IPS DF 6.9 (cell line): ENCODE results near the gene PID1.

Source experiments
- DNase-seq: peaks from one replicate; pipeline ENCODE4 v3.0.0-alpha.2; 2013; ENCODE audit warnings: low read depth, low spot score
- H3K27ac ChIP-seq: one replicate; pipeline ENCODE4 v1.5.1; 2013; ENCODE audit warnings: low read length, control low read depth
- H3K27me3 ChIP-seq: 2 replicates; pipeline ENCODE4 v1.6.1; 2013; ENCODE audit warnings: mild to moderate bottlenecking, low read length; ENCODE audit not compliant: control insufficient read depth, insufficient read depth
- H3K36me3 ChIP-seq: 2 replicates; pipeline ENCODE4 v1.6.1; 2013; ENCODE audit warnings: low read length; ENCODE audit not compliant: control insufficient read depth, insufficient read depth
- H3K4me1 ChIP-seq: 2 replicates; pipeline ENCODE4 v1.6.1; 2013; ENCODE audit warnings: low read length; ENCODE audit not compliant: control insufficient read depth, insufficient read depth
- H3K4me3 ChIP-seq: 2 replicates; pipeline ENCODE4 v1.5.1; 2013; ENCODE audit warnings: mild to moderate bottlenecking, low read length
- H3K9me3 ChIP-seq: 2 replicates; pipeline ENCODE4 v1.6.1; 2013; ENCODE audit warnings: low read length, inconsistent platforms; ENCODE audit not compliant: control insufficient read depth, insufficient read depth
- WGBS: extraction: QIAGEN DNeasy Blood & Tissue Kit; methylation state at CpG from one replicate; pipeline ENCODE4 v1.1.7; 2013; ENCODE audit warnings: mixed read lengths, missing lambda C conversion rate; ENCODE audit not compliant: insufficient read length, insufficient coverage; 5-methylcytosine and 5-hydroxymethylcytosine counted together

Gene PID1

GRCh38 chr2:229001196-229001595 lies 269.9 kb downstream of the PID1 start:
- WGBS: no CpG with 5 or more reads among the region's 1 CpG
- Histone ChIP-seq H3K4me3 (no peak overlapping the region), H3K27ac (no peak overlapping the region), H3K36me3 (no peaks in the 10 kb centered on the region), H3K27me3 (no peaks in the 10 kb centered on the region), H3K9me3 (no peaks in the 10 kb centered on the region), H3K4me1 (no peaks in the 10 kb centered on the region)
- DNase-seq: no peak

GRCh38 chr2:228999326-228999725 lies 271.8 kb downstream of the PID1 start:
- Histone ChIP-seq H3K4me1 (no peaks in the 10 kb centered on the region), H3K4me3 (no peak overlapping the region), H3K27ac (no peak overlapping the region), H3K9me3 (no peaks in the 10 kb centered on the region), H3K36me3 (no peaks in the 10 kb centered on the region), H3K27me3 (no peaks in the 10 kb centered on the region)
- no peak for DNase-seq
- no CpG with 5 or more reads among the region's 1 CpG for WGBS

- DNase-seq: no peak
- Histone ChIP-seq H3K4me1 (no peaks in the 10 kb centered on the region), H3K9me3 (peaks cover 2% of the 10 kb centered on the region), H3K4me3 (no peak overlapping the region), H3K27ac (no peak overlapping the region), H3K27me3 (no peaks in the 10 kb centered on the region), H3K36me3 (no peaks in the 10 kb centered on the region)
- WGBS: no CpG with 5 or more reads among the region's 3 CpGs
Measured at GRCh38 chr2:228988786-228989185, 282.3 kb downstream of the PID1 start.

DNA sequence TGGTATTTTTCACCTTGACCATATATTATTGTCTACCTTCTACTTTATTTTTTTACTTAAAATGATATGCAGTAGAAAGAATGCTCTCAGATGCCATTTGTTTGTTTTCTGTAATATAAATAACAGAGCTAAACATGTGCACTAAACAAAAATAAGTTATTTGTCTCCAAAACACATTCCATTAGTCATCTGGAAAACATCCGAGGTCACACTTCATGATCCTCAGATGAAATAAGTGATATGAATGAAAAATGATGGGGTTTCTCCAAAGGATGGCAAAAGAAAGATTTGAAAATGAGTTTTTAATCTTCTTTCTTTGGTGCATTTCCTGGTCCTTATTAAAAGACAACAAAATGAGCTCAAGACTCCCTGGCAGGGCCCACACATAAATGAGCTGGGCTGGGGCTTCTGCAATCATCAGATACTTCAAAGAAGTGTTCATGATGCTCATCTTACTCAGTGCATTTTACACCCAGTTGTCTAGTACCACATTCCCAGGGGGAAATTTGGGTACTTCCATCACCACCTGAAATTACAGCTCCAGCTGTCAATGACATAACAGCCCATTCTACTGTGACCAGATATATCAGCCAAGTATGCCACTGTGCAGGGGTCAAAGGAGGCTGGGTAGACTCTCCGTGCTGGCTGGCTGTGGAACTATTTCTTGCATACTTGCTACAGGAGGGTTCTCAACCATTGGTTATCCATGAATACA lies 283.5 kb downstream of the PID1 start:
- WGBS: no CpG with 5 or more reads among the region's 2 CpGs
- no peak overlapping the region for H3K27ac ChIP-seq
- H3K4me3 ChIP-seq: no peak overlapping the region
- peaks cover 2% of the 10 kb centered on the region for H3K9me3 ChIP-seq
- DNase-seq: no peak
- H3K36me3 ChIP-seq: no peaks in the 10 kb centered on the region
- H3K4me1 ChIP-seq: no peaks in the 10 kb centered on the region
- no peaks in the 10 kb centered on the region for H3K27me3 ChIP-seq

DNA sequence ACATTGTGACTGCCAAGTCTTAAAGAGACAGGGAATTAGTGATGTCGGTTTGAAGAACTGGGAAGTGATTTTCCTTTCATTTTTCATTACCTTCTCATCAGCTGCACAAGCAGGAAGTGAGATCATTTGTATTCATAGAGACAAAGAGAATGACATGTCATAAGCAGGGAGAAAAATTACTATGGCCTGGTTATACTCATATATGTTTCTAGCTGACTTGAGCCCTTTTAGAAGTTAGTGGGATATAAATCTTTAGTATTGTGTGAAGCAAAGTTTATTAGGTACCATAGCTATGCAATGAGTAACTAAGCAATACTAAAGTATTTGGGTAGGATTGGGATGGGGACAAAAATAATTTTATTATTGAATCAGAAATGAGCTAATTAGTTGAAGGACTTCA lies 284.1 kb downstream of the PID1 start:
- Histone ChIP-seq H3K27ac (no peak overlapping the region), H3K27me3 (no peaks in the 10 kb centered on the region), H3K9me3 (no peaks in the 10 kb centered on the region; the same call in 1 of the 2 replicates), H3K4me3 (no peak overlapping the region), H3K36me3 (no peaks in the 10 kb centered on the region), H3K4me1 (no peaks in the 10 kb centered on the region)
- no CpG with 5 or more reads among the region's 1 CpG for WGBS
- no peak for DNase-seq

DNA sequence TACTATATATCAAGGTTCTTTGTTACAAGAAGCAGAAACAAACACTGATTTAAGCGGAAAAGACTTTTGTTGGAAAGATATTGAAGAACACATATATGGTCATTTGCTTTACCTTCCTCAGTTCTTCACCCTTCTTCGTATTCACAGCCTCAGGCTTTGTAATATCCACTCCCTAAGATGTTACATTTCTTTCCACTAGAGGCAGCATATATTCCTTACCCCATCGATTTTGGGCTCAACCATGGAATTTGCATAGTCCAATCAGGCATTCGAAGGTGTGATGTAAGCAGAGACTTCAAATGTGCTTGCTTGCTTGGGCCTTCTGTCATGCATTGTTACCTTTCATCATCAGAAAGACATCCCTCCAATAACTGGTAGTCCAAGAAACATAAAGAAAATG lies 287.4 kb downstream of the PID1 start:
- no peak for DNase-seq
- no CpG with 5 or more reads among the region's 4 CpGs for whole genome bisulfite sequencing
- no peaks in the 10 kb centered on the region for H3K4me1 ChIP-seq
- no peaks in the 10 kb centered on the region for H3K27me3 ChIP-seq
- no peaks in the 10 kb centered on the region for H3K9me3 ChIP-seq
- no peaks in the 10 kb centered on the region for H3K36me3 ChIP-seq
- H3K4me3 ChIP-seq: no peak overlapping the region
- no peak overlapping the region for H3K27ac ChIP-seq

GRCh38 chr2:228974169-228974568 lies 296.9 kb downstream of the PID1 start:
- H3K9me3 ChIP-seq: no peaks in the 10 kb centered on the region
- H3K36me3 ChIP-seq: no peaks in the 10 kb centered on the region
- H3K27me3 ChIP-seq: no peaks in the 10 kb centered on the region
- H3K4me3 ChIP-seq: no peak overlapping the region
- DNase-seq: no peak
- WGBS: no CpG with 5 or more reads among the region's 1 CpG
- no peak overlapping the region for H3K27ac ChIP-seq
- H3K4me1 ChIP-seq: no peaks in the 10 kb centered on the region
